Mesendoderm (in vitro differentiated cells): ENCODE results near the gene ENOX2.
"Not testable (repeated sequence)": the region's sequence is repeated elsewhere in the genome, so short reads cannot be mapped to it uniquely, and the experiment has no call there.

Source experiments
- DNase-seq: peaks from one replicate; pipeline ENCODE4 v3.0.0; 2013
- H2AK5ac ChIP-seq: 2 replicates; pipeline ENCODE4 v1.6.1; 2013; ENCODE audit warnings: low read length, inconsistent platforms
- H2BK120ac ChIP-seq: 2 replicates; pipeline ENCODE4 v1.6.1; 2013; ENCODE audit warnings: low read depth, mild to moderate bottlenecking, low read length, moderate library complexity, mixed read lengths
- H2BK15ac ChIP-seq: replicated peaks from 2 replicates; pipeline ENCODE4 v1.6.1; 2013; ENCODE audit warnings: low read depth, mild to moderate bottlenecking, moderate library complexity
- H2BK5ac ChIP-seq: 2 replicates; pipeline ENCODE4 v1.6.1; 2013; ENCODE audit warnings: low read length, inconsistent platforms
- H3K18ac ChIP-seq: 2 replicates; pipeline ENCODE4 v1.6.1; 2013; ENCODE audit warnings: mild to moderate bottlenecking, low read length, mixed read lengths
- H3K23ac ChIP-seq: one replicate; pipeline ENCODE4 v1.6.1; 2013; ENCODE audit warnings: low read length
- H3K27ac ChIP-seq: 2 replicates; pipeline ENCODE4 v1.5.1; 2013; ENCODE audit warnings: low read depth, mild to moderate bottlenecking, inconsistent platforms, low read length, moderate library complexity
- H3K27me3 ChIP-seq: 2 replicates; pipeline ENCODE4 v1.6.1; 2013; ENCODE audit warnings: low read length, control low read depth, mild to moderate bottlenecking, inconsistent platforms; ENCODE audit not compliant: insufficient read depth, poor library complexity
- H3K36me3 ChIP-seq: 2 replicates; pipeline ENCODE4 v1.6.1; 2013; ENCODE audit warnings: low read length, inconsistent platforms; ENCODE audit not compliant: control insufficient read depth, insufficient read depth
- H3K4ac ChIP-seq: one replicate; pipeline ENCODE4 v1.6.1; 2013; ENCODE audit warnings: low read depth, mild to moderate bottlenecking, low read length, moderate library complexity
- H3K4me1 ChIP-seq: 2 replicates; pipeline ENCODE4 v1.6.1; 2013; ENCODE audit warnings: low read depth, low read length, inconsistent platforms; ENCODE audit not compliant: control insufficient read depth
- H3K4me2 ChIP-seq: 2 replicates; pipeline ENCODE4 v1.6.1; 2013; ENCODE audit warnings: low read length
- H3K4me3 ChIP-seq: 2 replicates; pipeline ENCODE4 v1.5.1; 2013; ENCODE audit warnings: mild to moderate bottlenecking, low read length
- H3K56ac ChIP-seq: one replicate; pipeline ENCODE4 v1.6.1; 2013; ENCODE audit warnings: low read length
- H3K79me1 ChIP-seq: 2 replicates; pipeline ENCODE4 v1.6.1; 2013; ENCODE audit warnings: low read length, inconsistent platforms
- H3K79me2 ChIP-seq: 2 replicates; pipeline ENCODE4 v1.6.1; 2013; ENCODE audit warnings: mild to moderate bottlenecking, low read length; ENCODE audit not compliant: control insufficient read depth, insufficient read depth
- H3K9ac ChIP-seq: 2 replicates; pipeline ENCODE4 v1.6.1; 2013; ENCODE audit warnings: low read length, inconsistent platforms
- H4K5ac ChIP-seq: one replicate; pipeline ENCODE4 v1.6.1; 2013; ENCODE audit warnings: low read length
- H4K8ac ChIP-seq: one replicate; pipeline ENCODE4 v1.6.1; 2013; ENCODE audit warnings: low read depth, mild to moderate bottlenecking, control low read depth, low read length, moderate library complexity
- WGBS: extraction: QIAGEN DNeasy Blood & Tissue Kit; methylation state at CpG from one replicate; pipeline ENCODE4 v1.1.7; 2013; ENCODE audit warnings: low lambda C conversion rate, missing lambda C conversion rate; ENCODE audit not compliant: insufficient coverage; ENCODE audit errors: extremely low coverage; 5-methylcytosine and 5-hydroxymethylcytosine counted together

The ENOX2 gene

GRCh38 chrX:130793975-130794374 is 109.0 kb downstream of the ENOX2 start:
- Histone ChIP-seq H3K56ac (no peak overlapping the region), H3K27ac (no peak overlapping the region), H3K18ac (no peak overlapping the region), H3K4me3 (no peak overlapping the region), H2BK120ac (no peak overlapping the region), H3K36me3 (no peaks in the 10 kb centered on the region), H3K4ac (no peak overlapping the region), H3K4me2 (no peak overlapping the region), H4K8ac (no peak overlapping the region), H3K4me1 (no peaks in the 10 kb centered on the region), H3K9ac (no peak overlapping the region), H3K79me1 (no peaks in the 10 kb centered on the region), H3K27me3 (no peaks in the 10 kb centered on the region), H4K5ac (no peak overlapping the region), H3K23ac (no peak overlapping the region), H2BK15ac (no peak overlapping the region), H3K79me2 (no peaks in the 10 kb centered on the region), H2AK5ac (no peak overlapping the region), H2BK5ac (no peak overlapping the region)
- DNase-seq = no peak

- not testable (repeated sequence) for DNase-seq, H3K4ac ChIP-seq, H3K27me3 ChIP-seq, H4K5ac ChIP-seq, H3K18ac ChIP-seq, H3K4me1 ChIP-seq, H2BK5ac ChIP-seq, H3K4me3 ChIP-seq, H3K27ac ChIP-seq, H2BK120ac ChIP-seq, H2BK15ac ChIP-seq, H3K56ac ChIP-seq, H3K4me2 ChIP-seq, H3K36me3 ChIP-seq, H4K8ac ChIP-seq, H3K79me2 ChIP-seq, H3K23ac ChIP-seq, H3K9ac ChIP-seq, H2AK5ac ChIP-seq, H3K79me1 ChIP-seq
- no CpG with 5 or more reads among the region's 2 CpGs for WGBS
Measured at GRCh38 chrX:130791870-130792269, 111.1 kb downstream of the ENOX2 start.

GRCh38 chrX:130789793-130790192 is 113.2 kb downstream of the ENOX2 start:
- Histone ChIP-seq H2BK15ac (no peak overlapping the region), H3K36me3 (no peaks in the 10 kb centered on the region), H3K27ac (no peak overlapping the region), H3K4me3 (no peak overlapping the region), H3K79me1 (no peaks in the 10 kb centered on the region), H3K23ac (no peak overlapping the region), H4K8ac (no peak overlapping the region), H2AK5ac (no peak overlapping the region), H2BK120ac (no peak overlapping the region), H3K27me3 (no peaks in the 10 kb centered on the region), H3K9ac (no peak overlapping the region), H3K4me1 (no peaks in the 10 kb centered on the region), H3K79me2 (no peaks in the 10 kb centered on the region), H3K18ac (no peak overlapping the region), H3K4me2 (no peak overlapping the region), H4K5ac (no peak overlapping the region), H3K4ac (no peak overlapping the region), H2BK5ac (no peak overlapping the region), H3K56ac (no peak overlapping the region)
- no peak for DNase-seq
- WGBS = 100% methylated on average over 1 of the region's 2 CpGs

- no peak overlapping the region for H2BK120ac ChIP-seq
- H3K18ac ChIP-seq = no peak overlapping the region
- H2BK15ac ChIP-seq = no peak overlapping the region
- WGBS = no CpG with 5 or more reads among the region's 4 CpGs
- H3K36me3 ChIP-seq = no peaks in the 10 kb centered on the region
- no peak overlapping the region for H2BK5ac ChIP-seq
- no peaks in the 10 kb centered on the region for H3K79me1 ChIP-seq
- no peak overlapping the region for H2AK5ac ChIP-seq
- H3K56ac ChIP-seq = no peak overlapping the region
- H3K9ac ChIP-seq = no peak overlapping the region
- no peak overlapping the region for H4K8ac ChIP-seq
- H3K4ac ChIP-seq = no peak overlapping the region
- no peaks in the 10 kb centered on the region for H3K4me1 ChIP-seq
- H3K4me3 ChIP-seq = no peak overlapping the region
- H3K4me2 ChIP-seq = no peak overlapping the region
- no peaks in the 10 kb centered on the region for H3K27me3 ChIP-seq
- DNase-seq = no peak
- no peak overlapping the region for H3K27ac ChIP-seq
- H3K23ac ChIP-seq = no peak overlapping the region
- no peaks in the 10 kb centered on the region for H3K79me2 ChIP-seq
- no peak overlapping the region for H4K5ac ChIP-seq
Measured at GRCh38 chrX:130788786-130789581, 114.0 kb downstream of the ENOX2 start.

- Histone ChIP-seq H2BK120ac (no peak overlapping the region), H3K4me1 (no peaks in the 10 kb centered on the region), H3K9ac (no peak overlapping the region), H3K27ac (no peak overlapping the region), H3K27me3 (no peaks in the 10 kb centered on the region), H2BK15ac (no peak overlapping the region), H3K56ac (no peak overlapping the region), H3K18ac (no peak overlapping the region), H3K4me2 (no peak overlapping the region), H4K8ac (no peak overlapping the region), H3K23ac (no peak overlapping the region), H2BK5ac (no peak overlapping the region), H3K79me2 (no peaks in the 10 kb centered on the region), H4K5ac (no peak overlapping the region), H2AK5ac (no peak overlapping the region), H3K4ac (no peak overlapping the region), H3K79me1 (no peaks in the 10 kb centered on the region), H3K4me3 (no peak overlapping the region), H3K36me3 (no peaks in the 10 kb centered on the region)
- no CpG with 5 or more reads among the region's 2 CpGs for WGBS
- DNase-seq = no peak
Measured at GRCh38 chrX:130786030-130786429, 117.0 kb downstream of the ENOX2 start.

- Histone ChIP-seq H3K4ac (no peak overlapping the region), H3K27me3 (no peaks in the 10 kb centered on the region), H4K8ac (no peak overlapping the region), H3K18ac (no peak overlapping the region), H3K9ac (no peak overlapping the region), H3K27ac (no peak overlapping the region), H2BK5ac (no peak overlapping the region), H2BK15ac (no peak overlapping the region), H3K4me1 (no peaks in the 10 kb centered on the region), H2AK5ac (no peak overlapping the region), H3K4me3 (no peak overlapping the region), H2BK120ac (no peak overlapping the region), H3K23ac (no peak overlapping the region), H3K79me2 (no peaks in the 10 kb centered on the region), H4K5ac (no peak overlapping the region), H3K79me1 (no peaks in the 10 kb centered on the region), H3K56ac (no peak overlapping the region), H3K4me2 (no peak overlapping the region), H3K36me3 (no peaks in the 10 kb centered on the region)
- WGBS = no CpG with 5 or more reads among the region's 3 CpGs
- DNase-seq = no peak
Measured at GRCh38 chrX:130778773-130779172, 124.2 kb downstream of the ENOX2 start.
